NCI-H2107 (cell line): ENCODE measurements around the gene UIMC1.

Experiments used
- DNase-seq: peaks from one replicate; lab custom pipeline; 2025; lab: John Stamatoyannopoulos, UW

UIMC1 gene

GRCh38 chr5:176870110-176870591 lies 136.4 kb downstream of the UIMC1 start:
- DNase-seq = no peak

DNA sequence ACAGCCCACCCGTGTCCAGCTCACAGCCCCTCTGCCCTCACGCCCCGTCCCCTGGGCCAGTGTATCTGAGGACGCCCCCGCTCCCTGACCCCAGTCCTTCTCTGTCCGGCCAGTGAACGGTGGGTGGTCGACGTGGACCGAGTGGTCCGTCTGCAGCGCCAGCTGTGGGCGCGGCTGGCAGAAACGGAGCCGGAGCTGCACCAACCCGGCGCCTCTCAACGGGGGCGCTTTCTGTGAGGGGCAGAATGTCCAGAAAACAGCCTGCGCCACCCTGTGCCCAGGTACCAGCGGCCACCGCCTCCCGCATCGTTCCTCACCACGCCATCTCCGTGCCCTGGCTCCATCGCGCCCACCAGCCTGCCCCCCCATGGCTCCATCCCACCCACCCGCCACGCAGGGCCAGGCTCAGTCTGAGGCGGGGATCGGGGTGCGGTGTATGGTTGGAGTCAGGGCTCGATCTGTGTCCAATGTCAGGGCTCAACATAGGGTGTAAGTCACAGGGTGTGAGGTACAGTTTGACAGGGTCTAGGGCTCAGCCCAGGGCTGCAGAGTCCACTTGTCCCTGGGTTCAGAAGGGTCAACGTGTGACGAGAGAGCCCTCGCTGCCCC lies 137.0 kb downstream of the UIMC1 start:
- no peak for DNase-seq

- DNase-seq = no peak
Measured at GRCh38 chr5:176868731-176869130, 137.8 kb downstream of the UIMC1 start.

DNA sequence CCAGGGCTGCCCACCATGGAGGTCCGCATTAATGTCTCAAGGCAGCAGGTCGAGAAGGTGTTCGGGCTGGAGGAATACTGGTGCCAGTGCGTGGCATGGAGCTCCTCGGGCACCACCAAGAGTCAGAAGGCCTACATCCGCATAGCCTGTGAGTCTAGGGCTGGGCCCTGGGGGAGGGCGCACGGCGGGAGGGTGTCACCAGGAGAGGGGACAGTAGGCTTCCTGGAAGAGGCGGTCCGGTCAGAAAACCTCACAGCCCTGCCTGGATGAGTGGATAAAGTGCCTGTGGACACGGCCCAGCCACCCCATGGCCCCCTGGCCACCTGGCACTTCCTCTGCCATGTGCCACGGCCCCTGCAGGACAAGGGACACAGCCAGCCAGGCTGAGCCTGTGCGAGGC lies 138.5 kb downstream of the UIMC1 start:
- no peak for DNase-seq

DNA sequence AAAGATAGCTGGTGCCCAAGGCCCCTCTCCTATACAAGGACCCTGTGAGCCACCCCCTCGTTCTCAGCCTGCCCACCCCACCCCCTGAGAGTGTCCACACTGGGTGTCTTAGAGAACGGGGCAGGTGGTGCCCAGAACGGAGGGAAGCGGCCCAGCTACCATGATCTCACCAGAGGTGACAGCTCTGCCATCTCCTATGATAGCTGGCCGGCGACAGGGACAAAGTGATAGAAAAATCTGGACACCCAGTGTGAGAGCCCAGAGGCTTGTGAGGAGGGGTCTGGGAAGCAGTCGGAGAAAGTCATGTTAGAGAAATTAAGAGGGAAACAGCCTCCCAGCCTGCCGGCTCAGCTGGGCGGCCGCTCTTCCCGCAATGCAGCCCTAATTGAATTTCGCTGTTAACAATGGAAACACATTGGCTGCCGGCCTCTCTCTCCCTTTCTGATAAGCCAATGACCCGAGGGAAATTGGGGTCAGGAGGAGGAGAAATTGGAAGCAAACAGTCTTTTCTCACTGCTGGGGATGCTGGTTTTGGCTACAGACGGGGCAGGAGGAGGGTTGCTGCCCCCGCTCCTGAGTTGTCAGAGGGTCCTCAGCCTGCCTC lies 139.8 kb downstream of the UIMC1 start:
- DNase-seq = no peak

DNA sequence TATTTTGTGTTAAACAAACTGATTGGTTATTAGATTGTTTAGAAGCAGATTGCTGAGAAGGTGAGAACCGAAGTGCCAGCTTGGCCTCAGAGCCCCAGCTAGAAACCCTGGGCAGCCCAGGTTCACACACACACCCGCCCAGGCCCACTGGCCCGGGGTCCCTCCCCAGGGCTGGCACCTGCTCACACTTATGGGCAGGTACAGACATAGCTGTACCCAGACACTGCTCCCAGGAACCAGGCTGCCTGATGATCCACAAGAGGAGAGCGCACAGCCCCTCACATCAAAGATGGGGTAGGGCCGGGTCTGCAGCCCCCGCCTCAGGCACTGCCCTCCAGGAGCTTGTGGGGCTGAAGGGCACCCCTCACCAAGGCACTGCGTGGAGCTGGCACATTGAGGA lies 140.6 kb downstream of the UIMC1 start:
- no peak for DNase-seq

GRCh38 chr5:176864755-176865154 lies 141.8 kb downstream of the UIMC1 start:
- no peak for DNase-seq

DNA sequence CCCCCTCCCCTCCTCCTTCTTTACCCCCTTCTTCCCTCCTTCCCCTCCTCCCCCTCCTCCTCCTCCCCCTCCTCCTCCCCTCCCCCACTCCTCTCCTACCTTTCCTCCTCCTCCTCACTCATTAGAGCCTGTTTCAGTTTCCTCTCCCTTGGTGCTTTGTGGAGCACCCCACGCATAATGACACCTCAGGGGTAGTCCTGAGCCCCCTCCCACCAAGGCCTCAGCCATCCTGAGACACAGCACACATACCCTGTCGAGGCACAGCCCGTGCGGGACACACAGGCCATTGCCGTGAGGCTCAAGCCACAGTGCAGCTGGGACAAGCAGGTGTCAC lies 142.8 kb downstream of the UIMC1 start:
- no peak for DNase-seq

DNA sequence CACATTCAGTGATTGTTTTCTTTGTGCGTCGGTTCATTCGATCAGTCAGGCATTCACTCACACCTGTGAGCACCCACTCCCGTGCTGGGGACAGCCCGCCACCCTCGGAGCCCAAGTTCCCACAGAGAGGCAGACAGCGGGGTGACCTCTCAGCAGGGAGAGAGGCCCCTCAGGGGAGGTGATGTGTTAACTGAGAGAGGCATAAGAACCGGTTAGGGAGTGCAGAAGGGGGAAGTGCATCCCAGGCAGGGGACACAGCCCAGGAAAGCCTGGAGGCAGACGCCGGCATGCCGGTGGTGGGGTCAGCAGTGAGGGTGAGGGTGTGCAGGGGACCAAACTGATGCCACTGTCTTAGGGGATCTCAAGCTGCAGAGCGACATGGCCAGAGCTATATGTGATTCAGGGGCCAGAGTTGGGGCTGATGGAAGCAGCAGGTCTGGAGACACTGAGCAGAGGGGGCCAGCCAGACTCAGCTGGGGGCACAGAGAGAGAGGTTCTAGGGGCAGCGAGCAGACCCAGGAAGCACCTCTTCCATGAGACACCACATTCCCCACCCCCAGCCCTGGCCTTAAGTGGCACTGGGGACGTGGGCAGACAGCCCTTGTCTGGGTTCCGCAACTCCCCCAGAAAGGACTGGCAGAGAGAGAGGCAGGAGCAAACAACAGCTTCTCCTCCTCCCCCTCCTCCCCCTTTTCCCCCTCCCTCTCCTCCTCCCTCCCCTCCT lies 143.4 kb downstream of the UIMC1 start:
- no peak for DNase-seq

GRCh38 chr5:176862330-176862995 lies 144.1 kb downstream of the UIMC1 start:
- no peak for DNase-seq

DNA sequence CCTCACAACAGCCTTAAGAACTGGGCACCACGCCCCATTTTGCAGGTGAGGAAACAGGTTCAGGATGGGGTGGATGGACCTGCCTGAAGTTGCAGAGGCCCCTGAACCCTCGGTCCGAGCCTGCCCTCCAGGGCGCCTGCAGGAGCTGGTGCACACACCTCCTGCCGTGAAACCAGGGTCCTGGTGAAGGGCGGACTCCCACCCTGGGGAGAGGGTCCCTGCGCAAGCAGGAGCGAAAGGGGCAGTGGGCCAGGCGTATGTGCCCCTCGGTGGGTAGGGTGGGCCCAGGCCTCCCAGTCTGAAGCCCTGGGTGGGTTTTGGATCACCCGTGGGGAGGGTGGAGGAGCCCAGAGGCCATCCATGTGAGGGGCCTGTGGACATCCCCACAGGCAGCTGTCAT lies 145.3 kb downstream of the UIMC1 start:
- DNase-seq = no peak

DNA sequence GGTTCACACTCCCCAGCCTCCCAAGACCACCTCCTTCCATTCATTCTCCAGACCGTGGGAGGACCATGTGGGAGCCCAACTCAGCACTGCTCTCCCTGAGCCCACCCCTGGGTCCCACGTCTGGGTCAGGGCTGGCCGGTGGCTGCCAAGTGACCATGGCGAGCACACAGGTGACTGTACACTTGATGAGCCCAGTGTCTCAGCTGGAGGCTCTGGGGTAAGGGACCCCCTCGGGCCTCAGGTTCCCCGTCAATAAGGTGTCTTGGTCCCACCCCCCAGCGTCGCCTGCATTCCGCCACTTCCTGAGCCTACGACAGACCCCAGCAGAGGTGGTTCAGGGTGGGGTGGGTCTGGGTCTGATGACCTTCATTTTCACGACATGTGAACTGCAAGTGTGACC lies 146.2 kb downstream of the UIMC1 start:
- no peak for DNase-seq

DNA sequence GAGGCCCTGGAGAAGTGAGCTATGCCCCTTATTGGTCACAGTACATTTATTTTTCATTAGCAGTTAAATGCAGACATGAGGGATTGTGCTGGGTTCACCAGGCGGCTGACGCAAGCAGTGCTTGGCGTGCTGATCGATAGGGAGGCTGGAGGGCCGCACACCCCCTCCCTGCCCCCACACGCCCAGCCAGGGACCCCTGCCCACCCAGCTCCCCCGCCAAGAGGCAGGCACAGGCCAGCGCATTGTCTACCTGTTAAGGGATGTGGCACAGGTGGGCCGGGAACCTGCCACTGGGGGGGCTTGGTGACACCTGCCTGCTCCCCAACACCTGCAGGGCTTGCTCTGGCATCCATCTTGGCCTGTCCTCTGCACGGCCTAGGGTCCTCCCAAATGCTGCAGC lies 146.7 kb downstream of the UIMC1 start:
- DNase-seq = no peak

- no peak for DNase-seq
Measured at GRCh38 chr5:176857894-176858273, 148.7 kb downstream of the UIMC1 start.

- DNase-seq = no peak
Measured at GRCh38 chr5:176857216-176857893, 149.2 kb downstream of the UIMC1 start.

- no peak for DNase-seq
Measured at GRCh38 chr5:176856746-176857145, 149.8 kb downstream of the UIMC1 start.

DNA sequence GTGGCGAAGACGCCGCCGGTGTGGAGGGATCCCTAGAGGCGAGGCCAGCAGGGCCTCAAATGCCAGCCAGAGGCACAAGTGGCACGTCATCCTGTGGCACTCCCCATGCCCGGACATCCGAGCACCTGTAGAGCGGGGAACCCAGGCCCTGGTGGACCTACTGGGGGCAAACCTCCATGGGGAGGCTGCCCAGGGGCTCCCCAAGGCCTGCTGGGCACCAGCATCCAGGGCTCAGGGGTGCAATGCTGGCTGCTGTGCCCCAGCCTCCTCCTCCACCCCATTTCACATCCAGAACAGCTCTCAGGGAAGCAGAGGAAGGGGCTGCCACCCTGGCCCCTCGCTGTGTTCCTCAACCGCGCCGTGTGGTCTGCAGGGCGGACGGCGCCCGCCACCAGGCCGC lies 151.0 kb downstream of the UIMC1 start:
- DNase-seq = no peak
